Superior temporal gyrus (tissue), 1 donor: Measurements from ENCODE around the gene GMDS.

ENCODE experiments used
- DNase-seq: peaks from one replicate; pipeline ENCODE4 v3.0.0-alpha.2; 2016; ENCODE audit errors: extremely low spot score

GMDS gene

GRCh38 chr6:1739680-1740079 is 505.7 kb downstream of the GMDS start:
- DNase-seq = no peak

- DNase-seq = no peak
These were observed 506.2 kb downstream of the GMDS start for GRCh38 chr6:1739220-1739619.

- DNase-seq = no peak
These were observed 506.8 kb downstream of the GMDS start for GRCh38 chr6:1738558-1739081.

DNA sequence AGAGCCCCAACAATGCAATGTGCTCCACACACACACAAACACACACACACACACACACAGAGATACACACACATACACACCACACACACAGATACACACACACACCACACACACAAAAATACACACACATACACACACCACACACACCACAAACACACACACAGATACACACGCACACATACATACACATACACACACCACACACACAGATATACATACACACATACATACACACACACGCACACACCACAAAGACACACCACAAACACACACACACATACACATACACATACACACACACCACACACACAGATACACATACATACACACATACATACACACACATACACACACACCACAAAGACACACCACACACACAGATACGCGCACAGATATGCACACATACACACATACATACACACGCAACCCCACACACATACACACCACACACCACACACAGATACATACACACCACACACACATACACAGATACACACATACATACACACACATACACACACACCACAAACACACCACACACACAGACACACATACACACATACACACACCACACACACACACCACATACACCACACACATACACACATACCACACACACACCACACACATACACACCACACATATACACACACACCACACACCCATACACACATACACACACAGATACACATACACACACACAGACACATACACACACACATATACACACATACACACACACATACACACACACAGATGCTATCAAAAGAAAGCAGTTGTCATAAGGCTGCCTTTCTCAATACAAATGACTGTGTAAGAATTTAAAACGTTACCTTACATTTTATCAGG is 507.7 kb downstream of the GMDS start:
- DNase-seq = no peak

GRCh38 chr6:1736346-1737105 is 508.9 kb downstream of the GMDS start:
- DNase-seq = no peak

DNA sequence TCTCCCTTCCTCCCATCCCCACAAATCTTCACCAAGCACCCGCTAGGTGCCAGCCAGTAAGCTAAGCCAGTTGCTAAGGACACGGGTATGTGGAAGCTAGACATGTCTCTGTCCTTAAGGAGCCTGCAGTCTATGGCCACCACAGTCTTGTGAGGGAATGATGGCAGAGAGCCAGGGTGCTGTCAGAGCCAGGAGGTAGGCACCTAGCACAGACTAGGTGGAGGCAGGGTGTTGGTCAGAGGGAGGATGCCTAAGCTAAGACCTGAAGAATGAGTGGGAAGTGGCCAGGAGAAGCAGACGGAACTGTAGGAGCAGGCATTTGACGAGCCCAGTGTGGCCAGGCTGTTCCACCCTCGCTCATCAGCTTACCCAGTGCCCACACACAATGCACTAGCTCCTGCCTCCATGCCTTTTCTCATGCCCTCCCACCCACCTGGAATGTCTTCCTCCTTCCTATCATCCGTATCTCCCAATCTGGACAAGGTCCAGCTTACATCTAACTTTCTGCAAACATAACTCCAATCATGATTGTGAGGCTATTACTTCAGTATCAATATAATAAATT is 510.1 kb downstream of the GMDS start:
- DNase-seq = no peak

DNA sequence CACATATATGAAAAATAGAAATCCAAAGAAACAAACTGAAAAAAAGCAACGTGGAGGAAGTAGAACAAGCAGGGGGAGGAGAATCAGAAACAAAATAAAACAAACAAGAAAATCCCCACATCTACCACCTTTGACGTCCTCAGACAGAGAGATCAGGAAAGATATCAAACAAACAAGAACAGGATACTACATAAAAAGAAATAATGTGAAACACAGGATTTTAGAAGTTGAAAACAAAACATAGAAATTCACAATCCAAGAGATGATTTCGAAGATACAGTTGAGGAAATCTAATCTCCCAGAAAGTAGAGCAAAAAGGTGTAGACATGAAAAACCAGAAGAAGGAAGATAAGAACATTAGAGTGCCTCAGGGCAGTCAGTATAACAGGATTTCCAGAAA is 514.5 kb downstream of the GMDS start:
- DNase-seq = no peak

DNA sequence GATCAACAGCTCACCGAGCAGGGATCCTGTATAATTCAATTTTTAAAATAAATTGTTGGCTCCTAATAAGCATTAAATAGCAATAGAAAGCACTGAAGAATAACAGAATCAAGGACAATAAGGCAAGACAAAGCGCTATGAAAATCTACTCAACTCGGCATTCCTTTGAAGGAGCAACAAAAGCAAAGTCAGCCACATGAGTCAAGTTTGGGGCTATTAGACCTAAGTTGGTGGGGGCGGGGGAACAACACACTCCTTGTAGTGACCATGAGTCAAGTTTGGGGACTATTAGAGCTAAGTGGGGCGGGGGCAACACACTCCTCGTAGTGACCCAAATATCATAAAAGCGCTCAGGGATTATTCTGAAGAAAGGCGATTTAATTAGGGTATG is 515.7 kb downstream of the GMDS start:
- no peak for DNase-seq

DNA sequence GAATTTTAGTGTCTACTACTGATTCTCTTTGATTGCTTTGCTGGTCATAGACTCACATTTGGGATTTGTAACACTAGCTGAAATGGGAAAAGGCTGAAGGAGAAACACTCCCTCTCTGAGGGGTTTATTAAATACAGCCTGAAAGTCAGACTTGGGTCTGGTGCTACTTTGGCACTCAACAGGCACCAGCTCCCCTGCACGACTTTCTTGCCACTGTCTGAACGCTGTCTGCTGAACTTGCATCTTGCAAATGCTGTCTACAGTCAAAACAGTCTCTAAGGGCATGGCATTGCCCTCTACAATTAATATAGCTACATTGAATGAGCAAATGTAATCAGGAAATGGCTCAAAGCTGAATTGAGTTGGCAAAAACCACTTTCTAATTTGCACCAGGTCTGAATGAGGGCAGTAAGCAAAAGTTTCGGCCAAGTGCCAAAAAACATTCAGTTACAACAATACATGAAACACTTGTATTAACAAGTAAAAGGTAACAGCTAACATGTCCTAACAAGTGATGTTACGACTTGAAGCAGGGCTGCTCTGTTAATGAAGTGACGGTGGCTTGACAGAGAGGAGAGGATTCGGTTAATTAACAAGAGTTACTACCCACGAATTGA is 516.2 kb downstream of the GMDS start:
- DNase-seq = no peak

DNA sequence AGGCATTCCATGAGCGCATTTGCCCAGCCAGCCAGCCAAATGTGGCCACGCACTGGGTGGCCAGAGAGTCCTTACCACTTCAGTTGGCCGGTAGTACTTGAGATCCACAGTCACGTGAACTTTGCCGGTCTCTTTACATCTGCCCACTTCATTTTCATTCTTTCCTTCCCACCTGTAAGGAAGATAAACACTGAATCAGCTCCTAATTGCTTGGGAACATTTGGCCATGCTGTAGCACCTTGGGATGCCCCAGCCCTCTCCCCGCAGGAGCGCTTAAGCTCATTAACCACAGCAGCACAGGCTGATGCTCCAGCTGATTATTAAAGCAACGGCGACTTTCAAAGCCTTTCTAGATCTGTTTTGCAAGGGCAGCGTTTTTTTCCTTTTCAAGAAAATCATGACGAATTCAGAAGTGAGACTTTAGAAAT is 519.0 kb downstream of the GMDS start:
- no peak for DNase-seq

DNA sequence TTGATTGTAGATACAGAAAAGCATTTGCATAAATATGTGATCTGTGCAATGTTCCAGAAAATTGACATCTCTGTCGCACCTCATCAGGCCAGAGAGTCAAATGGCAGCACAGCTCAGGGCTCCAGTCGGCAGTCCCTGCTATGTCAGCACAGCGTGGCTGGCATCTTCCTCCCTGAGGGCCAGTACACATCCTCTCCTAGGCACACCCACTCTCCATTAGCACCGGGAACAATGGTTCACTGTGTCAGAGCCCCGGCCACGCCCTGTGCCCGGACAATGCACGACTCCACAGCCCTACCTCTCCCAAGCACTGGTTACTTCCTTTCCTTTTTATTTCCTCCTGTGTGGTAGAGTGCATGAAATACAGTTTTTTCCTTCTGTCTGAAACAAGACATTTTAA is 520.8 kb downstream of the GMDS start:
- DNase-seq = no peak

- DNase-seq = no peak
These were observed 521.3 kb downstream of the GMDS start for GRCh38 chr6:1724124-1724523.

GRCh38 chr6:1722801-1723200 is 522.6 kb downstream of the GMDS start:
- no peak for DNase-seq

- DNase-seq = no peak
These were observed 524.6 kb downstream of the GMDS start for GRCh38 chr6:1720620-1721322.

- no peak for DNase-seq
These were observed 525.5 kb downstream of the GMDS start for GRCh38 chr6:1719922-1720321.

DNA sequence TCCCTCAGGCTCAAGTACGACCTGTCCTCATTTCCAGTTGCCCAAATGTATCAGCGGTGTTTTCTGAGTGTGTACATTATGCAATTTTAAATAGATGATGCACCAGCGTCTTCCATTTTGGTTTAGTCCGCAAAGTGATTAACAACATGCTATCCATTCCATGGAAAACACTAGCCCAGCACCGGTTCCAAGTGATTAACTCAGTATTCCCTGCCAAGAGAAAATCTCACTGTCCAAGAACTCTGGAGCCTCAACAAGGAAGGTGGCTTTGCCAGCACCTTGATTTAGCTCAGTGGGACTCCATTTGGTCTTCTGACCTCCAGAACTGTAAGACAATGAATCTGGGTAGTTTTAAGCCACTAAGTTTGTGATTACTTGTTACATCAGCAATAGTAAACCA is 528.5 kb downstream of the GMDS start:
- DNase-seq = no peak

- no peak for DNase-seq
These were observed 529.0 kb downstream of the GMDS start for GRCh38 chr6:1716396-1716795.

- DNase-seq = no peak
These were observed 530.1 kb downstream of the GMDS start for GRCh38 chr6:1715336-1715735.

DNA sequence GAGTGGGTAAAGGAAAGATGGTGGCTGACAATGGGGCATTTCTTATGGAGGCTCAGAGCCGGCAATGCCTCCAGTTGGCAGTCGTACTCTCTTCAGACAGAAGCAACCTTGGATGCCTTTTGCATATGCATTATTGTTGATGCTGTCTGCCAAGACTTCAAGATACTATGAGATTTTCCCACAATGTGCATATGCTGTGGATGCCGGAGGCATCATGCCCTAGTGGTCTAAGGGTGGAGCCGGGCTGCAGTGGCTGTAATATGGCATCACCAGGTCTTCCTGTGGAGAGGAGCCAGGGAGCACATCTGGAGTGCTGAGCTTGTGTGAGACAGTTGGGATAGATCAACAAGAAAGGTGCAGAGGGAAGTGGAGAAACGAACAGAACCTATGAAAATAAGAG is 530.8 kb downstream of the GMDS start:
- DNase-seq = no peak

DNA sequence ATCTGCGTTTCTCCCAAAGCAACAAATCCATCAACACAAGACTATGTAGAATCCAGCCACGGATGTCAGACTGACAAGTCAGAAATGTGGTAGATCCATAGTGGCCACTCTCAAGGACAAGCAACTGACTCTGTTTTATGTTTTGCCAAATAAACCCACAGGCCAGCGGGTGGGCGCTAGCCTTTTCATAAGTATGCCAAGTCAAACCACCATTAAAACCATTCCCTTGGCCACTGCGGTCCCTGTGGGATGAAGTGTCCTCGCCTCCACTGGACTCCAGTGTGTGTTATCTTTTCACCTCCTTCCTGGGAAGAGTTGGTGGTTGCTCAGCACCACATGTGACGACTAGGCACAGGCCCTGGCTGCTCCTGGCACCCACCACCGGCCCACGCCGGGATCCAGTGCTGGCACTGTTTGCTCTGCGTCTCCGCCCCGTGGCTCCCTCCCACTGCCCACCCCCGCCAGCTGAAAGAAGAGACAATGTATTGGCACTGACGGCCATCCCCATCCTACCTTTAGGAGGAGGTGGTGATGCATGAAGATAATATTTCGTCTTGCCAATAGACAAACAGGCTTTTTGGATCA is 532.3 kb downstream of the GMDS start:
- DNase-seq = no peak

- no peak for DNase-seq
These were observed 533.0 kb downstream of the GMDS start for GRCh38 chr6:1712451-1712850.
